GM19467 (cell line): ENCODE results near the gene PDE9A.
"Not testable (repeated sequence)": the region's sequence is repeated elsewhere in the genome, so short reads cannot be mapped to it uniquely, and the experiment has no call there.

Experiments
- ATAC-seq: cut with Tn5 transposase; IDR thresholded peaks from one replicate; pipeline ENCODE4 v1.9.1; 2021; ENCODE audit warnings: mild to moderate bottlenecking, moderate library complexity; ENCODE audit not compliant: unreplicated experiment

PDE9A gene

GRCh38 chr21:42704861-42705260 lies 51.4 kb downstream of the PDE9A start:
- ATAC-seq: no peak

GRCh38 chr21:42705346-42705745 lies 51.9 kb downstream of the PDE9A start:
- ATAC-seq: no peak

- ATAC-seq: no peak
Measured at GRCh38 chr21:42705746-42706374, 52.4 kb downstream of the PDE9A start.

GRCh38 chr21:42706765-42707164 lies 53.3 kb downstream of the PDE9A start:
- ATAC-seq: no peak

- ATAC-seq: no peak
Measured at GRCh38 chr21:42707207-42707830, 53.9 kb downstream of the PDE9A start.

- no peak for ATAC-seq
Measured at GRCh38 chr21:42708107-42708506, 54.7 kb downstream of the PDE9A start.

GRCh38 chr21:42708916-42709315 lies 55.5 kb downstream of the PDE9A start:
- ATAC-seq: not testable (repeated sequence)

GRCh38 chr21:42711667-42712066 lies 58.2 kb downstream of the PDE9A start:
- ATAC-seq: no peak

- not testable (repeated sequence) for ATAC-seq
Measured at GRCh38 chr21:42715427-42715826, 62.0 kb downstream of the PDE9A start.

GRCh38 chr21:42716074-42716473 lies 62.7 kb downstream of the PDE9A start:
- ATAC-seq: no peak

- ATAC-seq: not testable (repeated sequence)
Measured at GRCh38 chr21:42720484-42720883, 67.1 kb downstream of the PDE9A start.

- no peak for ATAC-seq
Measured at GRCh38 chr21:42721341-42721824, 68.0 kb downstream of the PDE9A start.

- ATAC-seq: no peak
Measured at GRCh38 chr21:42722153-42722552, 68.7 kb downstream of the PDE9A start.

GRCh38 chr21:42722808-42723473 lies 69.5 kb downstream of the PDE9A start:
- ATAC-seq: no peak

GRCh38 chr21:42724226-42724920 lies 71.0 kb downstream of the PDE9A start:
- ATAC-seq: no peak

GRCh38 chr21:42725416-42725930 lies 72.1 kb downstream of the PDE9A start:
- ATAC-seq: no peak

- no peak for ATAC-seq
Measured at GRCh38 chr21:42731264-42732032, 78.0 kb downstream of the PDE9A start.

- no peak for ATAC-seq
Measured at GRCh38 chr21:42732033-42732410, 78.6 kb downstream of the PDE9A start.

- no peak for ATAC-seq
Measured at GRCh38 chr21:42733037-42733627, 79.7 kb downstream of the PDE9A start.

- no peak for ATAC-seq
Measured at GRCh38 chr21:42733874-42734273, 80.5 kb downstream of the PDE9A start.
